AG09309 (cell line): Measurements from ENCODE around the gene PTPN22.

Experiments
- DNase-seq: peaks from one replicate; pipeline ENCODE4 v3.0.0-alpha.2; 2010; ENCODE audit warnings: low read depth
- H3K4me3 ChIP-seq: 2 replicates; pipeline ENCODE4 v1.5.1; 2011; ENCODE audit warnings: mild to moderate bottlenecking, low read depth, low read length, moderate library complexity; ENCODE audit not compliant: control insufficient read depth
- CTCF ChIP-seq: IDR thresholded peaks from 2 replicates; pipeline ENCODE4 v1.5.1; 2011; ENCODE audit warnings: mild to moderate bottlenecking, low read depth, low read length, inconsistent platforms; ENCODE audit not compliant: insufficient read depth, control insufficient read depth; ENCODE audit errors: missing control alignments

The PTPN22 gene

GRCh38 chr1:113765306-113766230 is 105.9 kb downstream of the PTPN22 start:
- DNase-seq, result peak; percentile 50
- no peak for TF ChIP-seq CTCF

More at GRCh38 chr1:113765306-113766230, 105.9 kb downstream of the PTPN22 start:
- H3K4me3 ChIP-seq, result no peak overlapping the region
